HG03097 (cell line): Measurements from ENCODE around the gene TAC4.
A peak's percentile ranks its signal among the peaks of the same experiment; 100 is the strongest.

Experiments used
- ATAC-seq: cut with Tn5 transposase; IDR thresholded peaks from one replicate; pipeline ENCODE4 v1.9.1; 2021; ENCODE audit not compliant: unreplicated experiment, low FRiP score

TAC4 gene

GRCh38 chr17:49817993-49818392 is 29.9 kb downstream of the TAC4 start:
- ATAC-seq, result no peak

GRCh38 chr17:49815761-49816281 is 32.0 kb downstream of the TAC4 start:
- no peak for ATAC-seq

- ATAC-seq, result no peak
Measured at GRCh38 chr17:49814781-49815529, 32.9 kb downstream of the TAC4 start.

GRCh38 chr17:49809056-49809455 is 38.8 kb downstream of the TAC4 start:
- no peak for ATAC-seq

- ATAC-seq, result no peak
Measured at GRCh38 chr17:49798738-49799137, 49.1 kb downstream of the TAC4 start.

GRCh38 chr17:49798182-49798581 is 49.7 kb downstream of the TAC4 start:
- no peak for ATAC-seq

- no peak for ATAC-seq
Measured at GRCh38 chr17:49795372-49795771, 52.5 kb downstream of the TAC4 start.

- ATAC-seq, result no peak
Measured at GRCh38 chr17:49793309-49793708, 54.6 kb downstream of the TAC4 start.

GRCh38 chr17:49789243-49789578 is 58.7 kb downstream of the TAC4 start:
- ATAC-seq, result no peak

- peak; percentile 84 for ATAC-seq
Measured at GRCh38 chr17:49788478-49789242, 59.2 kb downstream of the TAC4 start, which contains the start of gene KAT7. TSS of gene KAT7 (plus strand) at chr17:49788681. CDS start at chr17:49788835, 154 bp downstream.
